ENCODE data around the gene LRRC27. TPM values are rescaled to one million over a fixed set of nuclear protein-coding genes. Genes with fewer than 3 reads are reported as not detected.

Gene LRRC27
- total RNA-seq, 1 donor from 2014 or later = 13.8 TPM

- TF ChIP-seq CTCF (IDR thresholded peaks at IDR 0.05; ENCODE audit: partially characterized antibody, unreplicated experiment) = no peak
- peaks cover 21% of the 10 kb centered on the region for H3K4me1 Mint-ChIP-seq (ENCODE audit: low read depth, unreplicated experiment)
- peak overlapping the region; percentile 84 for H3K4me3 Mint-ChIP-seq (ENCODE audit: unreplicated experiment)
- H3K9me3 Mint-ChIP-seq (ENCODE audit: unreplicated experiment) = peaks cover 19% of the 10 kb centered on the region
- no peak overlapping the region for H3K27ac Mint-ChIP-seq (ENCODE audit: unreplicated experiment)
- no peak for DNase-seq
- H3K36me3 Mint-ChIP-seq (ENCODE audit: unreplicated experiment) = peaks cover 26% of the 10 kb centered on the region
- H3K27me3 Mint-ChIP-seq (ENCODE audit: unreplicated experiment) = peaks cover 18% of the 10 kb centered on the region
These were observed 22.5 kb upstream of the LRRC27 start for GRCh38 chr10:132309471-132309865.

- peaks cover 30% of the 10 kb centered on the region for H3K36me3 Mint-ChIP-seq (ENCODE audit: unreplicated experiment)
- H3K4me1 Mint-ChIP-seq (ENCODE audit: low read depth, unreplicated experiment) = peaks cover 21% of the 10 kb centered on the region
- peak overlapping the region; percentile 84 for H3K4me3 Mint-ChIP-seq (ENCODE audit: unreplicated experiment)
- DNase-seq = no peak
- peaks cover 18% of the 10 kb centered on the region for H3K27me3 Mint-ChIP-seq (ENCODE audit: unreplicated experiment)
- peak overlapping the region; percentile 64 for H3K27ac Mint-ChIP-seq (ENCODE audit: unreplicated experiment)
- TF ChIP-seq CTCF (IDR thresholded peaks at IDR 0.05; ENCODE audit: partially characterized antibody, unreplicated experiment) = no peak
- peaks cover 19% of the 10 kb centered on the region for H3K9me3 Mint-ChIP-seq (ENCODE audit: unreplicated experiment)
These were observed 22.0 kb upstream of the LRRC27 start for GRCh38 chr10:132309879-132310591.

- no peak for DNase-seq
- peaks cover 31% of the 10 kb centered on the region for H3K36me3 Mint-ChIP-seq (ENCODE audit: unreplicated experiment)
- H3K9me3 Mint-ChIP-seq (ENCODE audit: unreplicated experiment) = peaks cover 19% of the 10 kb centered on the region
- no peak for TF ChIP-seq CTCF (IDR thresholded peaks at IDR 0.05; ENCODE audit: partially characterized antibody, unreplicated experiment)
- peak overlapping the region; percentile 90 for H3K27ac Mint-ChIP-seq (ENCODE audit: unreplicated experiment)
- H3K4me3 Mint-ChIP-seq (ENCODE audit: unreplicated experiment) = peak overlapping the region; percentile 71
- H3K27me3 Mint-ChIP-seq (ENCODE audit: unreplicated experiment) = peaks cover 18% of the 10 kb centered on the region
- H3K4me1 Mint-ChIP-seq (ENCODE audit: low read depth, unreplicated experiment) = peaks cover 21% of the 10 kb centered on the region
These were observed 21.2 kb upstream of the LRRC27 start for GRCh38 chr10:132310701-132311337.

GRCh38 chr10:132311338-132311939 lies 20.6 kb upstream of the LRRC27 start:
- peak; percentile 67 for DNase-seq
- H3K27ac Mint-ChIP-seq (ENCODE audit: unreplicated experiment) = peak overlapping the region; percentile 90

More at GRCh38 chr10:132311338-132311939, 20.6 kb upstream of the LRRC27 start:
- peak overlapping the region; percentile 71 for H3K4me3 Mint-ChIP-seq (ENCODE audit: unreplicated experiment)
- peaks cover 25% of the 10 kb centered on the region for H3K36me3 Mint-ChIP-seq (ENCODE audit: unreplicated experiment)
- TF ChIP-seq CTCF (IDR thresholded peaks at IDR 0.05; ENCODE audit: partially characterized antibody, unreplicated experiment) = peak; percentile 27
- H3K9me3 Mint-ChIP-seq (ENCODE audit: unreplicated experiment) = peaks cover 14% of the 10 kb centered on the region
- H3K27me3 Mint-ChIP-seq (ENCODE audit: unreplicated experiment) = peaks cover 13% of the 10 kb centered on the region
- peaks cover 16% of the 10 kb centered on the region for H3K4me1 Mint-ChIP-seq (ENCODE audit: low read depth, unreplicated experiment)
